T-helper 2 cell treated with Interferon-gamma antibody and Interleukin-4, amounts not matched to agents 5 μg/mL and 100 μg/mL, for 36 hours (primary cell): ENCODE measurements around the gene SELPLG.
A peak's percentile ranks its signal among the peaks of the same experiment; 100 is the strongest.
"Not testable (repeated sequence)": the region's sequence is repeated elsewhere in the genome, so short reads cannot be mapped to it uniquely, and the experiment has no call there.

Experiments used
- DNase-seq: peaks from one replicate; pipeline ENCODE4 v3.0.0; 2021; ENCODE audit warnings: low spot score
- H3K27ac Mint-ChIP-seq: one replicate; pipeline ENCODE4 v1.8.0; 2021; ENCODE audit warnings: mild to moderate bottlenecking, mixed read lengths
- H3K27me3 Mint-ChIP-seq: one replicate; pipeline ENCODE4 v1.8.0; 2021; ENCODE audit warnings: low read depth, mixed read lengths
- H3K36me3 Mint-ChIP-seq: one replicate; pipeline ENCODE4 v1.8.0; 2021; ENCODE audit warnings: low read depth, mixed read lengths
- H3K4me1 Mint-ChIP-seq: one replicate; pipeline ENCODE4 v1.8.0; 2021; ENCODE audit warnings: low read depth, mixed read lengths
- H3K4me3 Mint-ChIP-seq: one replicate; pipeline ENCODE4 v1.8.0; 2022; ENCODE audit warnings: mild to moderate bottlenecking, moderate library complexity, mixed read lengths
- H3K9me3 Mint-ChIP-seq: one replicate; pipeline ENCODE4 v1.8.0; 2021; ENCODE audit warnings: mixed read lengths

SELPLG gene

GRCh38 chr12:108666401-108666881, 32.7 kb upstream of the SELPLG start:
- Mint-ChIP-seq H3K4me3 (no peak overlapping the region), H3K27ac (no peak overlapping the region)

GRCh38 chr12:108665608-108666202, 32.0 kb upstream of the SELPLG start:
- peaks cover 11% of the 10 kb centered on the region for H3K4me1 Mint-ChIP-seq
- no peak overlapping the region for H3K27ac Mint-ChIP-seq
- H3K27me3 Mint-ChIP-seq = no peaks in the 10 kb centered on the region
- DNase-seq = no peak
- H3K9me3 Mint-ChIP-seq = no peaks in the 10 kb centered on the region
- H3K4me3 Mint-ChIP-seq = no peak overlapping the region
- peaks cover 1% of the 10 kb centered on the region for H3K36me3 Mint-ChIP-seq

More at GRCh38 chr12:108666401-108666881, 32.7 kb upstream of the SELPLG start:
- DNase-seq = no peak
- H3K9me3 Mint-ChIP-seq = no peaks in the 10 kb centered on the region
- H3K4me1 Mint-ChIP-seq = peaks cover 11% of the 10 kb centered on the region
- peaks cover 1% of the 10 kb centered on the region for H3K36me3 Mint-ChIP-seq
- H3K27me3 Mint-ChIP-seq = no peaks in the 10 kb centered on the region

DNA sequence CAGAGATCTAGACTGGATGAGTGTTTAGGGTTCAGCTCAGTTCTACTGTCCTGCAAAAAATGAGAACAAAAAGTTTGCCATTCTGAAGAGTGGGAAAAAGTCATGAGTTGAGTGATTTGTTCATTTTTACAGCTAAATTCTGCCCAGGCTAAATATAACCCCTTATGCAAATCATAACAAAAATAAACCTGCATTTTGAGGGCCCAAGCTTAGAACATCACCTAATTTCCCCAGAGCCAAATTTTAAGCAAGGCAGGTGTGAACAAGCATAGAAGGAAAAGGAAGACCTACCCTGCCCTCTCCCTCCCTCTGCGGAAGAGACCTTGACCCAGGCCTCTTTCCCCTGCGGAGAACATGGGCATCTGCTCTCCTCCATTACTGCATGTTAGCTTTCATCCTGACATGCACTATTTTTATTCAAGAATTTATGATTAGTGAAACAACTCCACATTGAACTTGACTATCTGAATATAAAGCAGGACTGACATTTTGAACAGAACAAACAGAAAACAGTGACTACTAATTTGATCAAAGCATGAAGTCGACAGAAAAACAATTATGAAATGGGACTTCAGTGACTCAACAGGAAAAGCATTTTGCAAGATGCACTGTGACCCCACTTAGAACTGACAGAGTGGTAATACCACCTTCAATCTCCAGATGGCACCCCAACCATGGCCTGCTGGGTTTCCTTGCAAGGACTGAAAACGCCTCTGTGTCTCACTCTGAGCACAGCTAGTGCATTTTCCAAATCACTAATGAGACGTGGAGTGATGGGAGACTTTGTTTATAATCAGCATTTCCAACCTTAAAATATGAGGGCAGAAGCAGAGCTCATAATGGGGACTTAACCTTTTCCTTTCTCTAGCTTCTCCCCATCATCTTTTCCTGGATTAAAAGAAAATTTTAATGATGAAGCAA, 30.9 kb upstream of the SELPLG start:
- Mint-ChIP-seq H3K27me3 (no peaks in the 10 kb centered on the region), H3K36me3 (peaks cover 1% of the 10 kb centered on the region), H3K27ac (peak overlapping the region; percentile 73), H3K4me1 (peaks cover 11% of the 10 kb centered on the region), H3K4me3 (peak overlapping the region; percentile 23), H3K9me3 (no peaks in the 10 kb centered on the region)
- DNase-seq = peak; percentile 77

DNA sequence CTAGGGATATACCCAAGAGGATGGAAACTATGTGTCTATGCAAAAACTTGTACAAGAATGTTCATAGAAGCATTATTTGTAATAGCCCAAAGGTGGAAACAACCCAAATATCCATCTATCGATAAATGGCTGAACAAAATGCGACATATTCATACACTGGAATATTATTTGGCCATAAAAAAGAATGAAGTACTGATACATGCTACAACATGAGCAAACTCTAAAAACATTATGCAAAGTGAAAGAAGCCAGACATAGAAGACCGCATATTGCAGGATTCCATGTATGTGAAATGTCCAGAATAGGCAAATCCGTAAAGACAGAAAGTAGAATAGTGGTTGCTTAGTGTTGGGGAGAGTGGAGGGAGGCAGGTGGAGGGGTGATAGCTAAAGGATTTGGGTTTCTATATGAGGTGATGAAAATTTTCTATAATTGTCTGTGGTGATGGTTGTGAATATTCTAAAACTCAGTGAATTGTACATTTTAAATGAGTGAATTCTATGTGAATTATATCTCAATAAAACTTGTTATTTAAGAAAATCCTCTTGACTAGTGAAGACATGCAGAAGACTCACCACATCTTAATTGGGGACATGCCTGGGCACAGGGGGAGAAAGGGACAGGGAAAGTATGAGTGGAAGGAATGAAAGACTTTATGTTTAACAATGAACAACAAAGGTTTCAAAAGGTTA, 29.8 kb upstream of the SELPLG start:
- no peak for DNase-seq
- Mint-ChIP-seq H3K9me3 (no peaks in the 10 kb centered on the region), H3K4me1 (peaks cover 11% of the 10 kb centered on the region), H3K27ac (peak overlapping the region; percentile 16), H3K4me3 (no peak overlapping the region), H3K36me3 (peaks cover 1% of the 10 kb centered on the region), H3K27me3 (no peaks in the 10 kb centered on the region)

DNA sequence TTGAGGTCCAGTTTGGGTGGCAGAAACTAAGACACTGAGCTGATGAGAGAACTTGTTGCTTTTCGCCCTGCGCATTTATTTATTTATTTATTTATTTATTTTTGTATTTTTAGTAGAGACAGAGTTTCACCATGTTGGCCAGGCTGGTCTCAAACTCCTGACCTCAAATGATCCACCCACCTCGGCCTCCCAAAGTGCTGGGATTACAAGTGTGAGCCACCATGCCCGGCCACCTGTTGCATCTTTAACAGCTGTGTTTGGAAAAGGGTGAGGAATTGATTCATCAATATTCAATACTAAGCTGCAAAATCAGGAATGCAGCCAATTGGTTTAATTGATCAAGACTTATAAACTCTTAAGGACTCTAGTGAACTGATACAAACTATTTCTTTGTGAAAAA, 24.4 kb upstream of the SELPLG start:
- H3K27ac Mint-ChIP-seq, H3K4me3 Mint-ChIP-seq, H3K27me3 Mint-ChIP-seq, H3K9me3 Mint-ChIP-seq, DNase-seq, H3K4me1 Mint-ChIP-seq: not testable (repeated sequence)
- H3K36me3 Mint-ChIP-seq = peaks cover 11% of the 10 kb centered on the region

- no peak overlapping the region for H3K4me3 Mint-ChIP-seq
- H3K27ac Mint-ChIP-seq = no peak overlapping the region
Measured at GRCh38 chr12:108657130-108657745, 23.5 kb upstream of the SELPLG start.

GRCh38 chr12:108656247-108656646, 22.6 kb upstream of the SELPLG start:
- not testable (repeated sequence) for H3K27ac Mint-ChIP-seq

More at GRCh38 chr12:108657130-108657745, 23.5 kb upstream of the SELPLG start:
- no peak for DNase-seq
- H3K4me1 Mint-ChIP-seq = no peaks in the 10 kb centered on the region
- peaks cover 11% of the 10 kb centered on the region for H3K36me3 Mint-ChIP-seq
- H3K27me3 Mint-ChIP-seq = no peaks in the 10 kb centered on the region
- H3K9me3 Mint-ChIP-seq = no peaks in the 10 kb centered on the region

DNA sequence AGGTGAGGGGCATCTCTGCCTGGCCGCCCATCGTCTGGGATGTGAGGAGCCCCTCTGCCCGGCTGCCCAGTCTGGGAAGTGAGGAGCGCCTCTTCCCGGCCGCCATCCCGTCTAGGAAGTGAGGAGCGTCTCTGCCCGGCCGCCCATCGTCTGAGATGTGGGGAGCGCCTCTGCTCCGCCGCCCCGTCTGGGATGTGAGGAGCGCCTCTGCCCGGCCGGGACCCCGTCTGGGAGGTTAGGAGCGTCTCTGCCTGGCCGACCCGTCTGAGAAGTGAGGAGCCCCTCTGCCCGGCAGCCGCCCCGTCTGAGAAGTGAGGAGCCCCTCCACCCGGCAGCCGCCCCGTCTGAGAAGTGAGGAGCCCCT, 22.1 kb upstream of the SELPLG start:
- not testable (repeated sequence) for H3K27ac Mint-ChIP-seq, H3K27me3 Mint-ChIP-seq, H3K9me3 Mint-ChIP-seq, H3K4me3 Mint-ChIP-seq, H3K4me1 Mint-ChIP-seq, DNase-seq
- H3K36me3 Mint-ChIP-seq = peaks cover 11% of the 10 kb centered on the region

More at GRCh38 chr12:108656247-108656646, 22.6 kb upstream of the SELPLG start:
- not testable (repeated sequence) for DNase-seq, H3K9me3 Mint-ChIP-seq, H3K27me3 Mint-ChIP-seq, H3K4me1 Mint-ChIP-seq, H3K4me3 Mint-ChIP-seq
- H3K36me3 Mint-ChIP-seq = peaks cover 11% of the 10 kb centered on the region

DNA sequence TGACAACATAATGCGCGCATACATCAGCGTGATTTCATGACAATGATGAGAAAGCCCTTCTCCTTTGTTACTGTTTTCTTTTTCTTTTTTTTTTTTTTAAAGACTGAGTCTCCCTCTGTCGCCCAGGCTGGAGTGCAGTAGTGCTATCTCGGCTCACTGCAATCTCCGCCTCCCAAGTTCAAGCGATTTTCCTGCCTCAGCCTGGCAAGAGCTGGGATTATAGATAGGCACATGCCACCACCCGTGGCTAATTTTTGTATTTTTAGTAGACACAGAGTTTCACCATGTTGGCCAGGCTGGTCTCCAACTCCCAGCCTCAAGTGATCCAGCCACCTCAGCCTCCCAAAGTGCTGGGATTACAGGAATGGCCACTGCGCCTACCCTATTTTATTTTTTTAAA, 20.9 kb upstream of the SELPLG start:
- not testable (repeated sequence) for H3K4me1 Mint-ChIP-seq, DNase-seq, H3K9me3 Mint-ChIP-seq, H3K27me3 Mint-ChIP-seq, H3K27ac Mint-ChIP-seq, H3K4me3 Mint-ChIP-seq
- peaks cover 11% of the 10 kb centered on the region for H3K36me3 Mint-ChIP-seq

GRCh38 chr12:108653922-108654321, 20.2 kb upstream of the SELPLG start:
- Mint-ChIP-seq H3K36me3 (peaks cover 11% of the 10 kb centered on the region), H3K4me3 (no peak overlapping the region), H3K4me1 (peaks cover 4% of the 10 kb centered on the region), H3K27me3 (no peaks in the 10 kb centered on the region), H3K9me3 (no peaks in the 10 kb centered on the region), H3K27ac (no peak overlapping the region)
- no peak for DNase-seq

DNA sequence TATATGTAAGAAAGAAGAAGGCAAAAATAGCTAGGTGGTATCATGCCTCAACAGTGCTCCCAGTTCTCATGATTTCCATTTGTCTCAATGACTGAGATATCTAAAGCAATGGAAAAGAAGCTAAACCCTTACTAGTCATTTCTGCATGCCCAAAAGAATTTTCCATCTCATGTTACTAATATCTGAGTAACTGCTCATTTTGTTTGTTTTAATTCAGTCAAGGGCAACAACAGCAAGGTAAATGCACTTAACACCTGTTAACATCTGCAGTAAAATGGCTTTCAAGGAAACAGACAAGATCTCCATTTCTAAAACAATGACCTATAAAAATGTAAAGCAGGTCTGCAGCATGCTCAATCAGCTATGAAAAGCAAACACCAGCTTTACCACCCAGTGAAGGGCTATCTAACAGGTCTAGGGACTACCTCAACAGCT, 19.4 kb upstream of the SELPLG start:
- no peaks in the 10 kb centered on the region for H3K27me3 Mint-ChIP-seq
- H3K9me3 Mint-ChIP-seq = no peaks in the 10 kb centered on the region
- no peak overlapping the region for H3K4me3 Mint-ChIP-seq
- H3K4me1 Mint-ChIP-seq = peaks cover 5% of the 10 kb centered on the region
- H3K36me3 Mint-ChIP-seq = peaks cover 14% of the 10 kb centered on the region
- no peak for DNase-seq
- H3K27ac Mint-ChIP-seq = no peak overlapping the region

GRCh38 chr12:108650083-108650482, 16.4 kb upstream of the SELPLG start:
- H3K36me3 Mint-ChIP-seq = peaks cover 17% of the 10 kb centered on the region
- no peak overlapping the region for H3K27ac Mint-ChIP-seq
- H3K4me3 Mint-ChIP-seq = no peak overlapping the region
- no peaks in the 10 kb centered on the region for H3K27me3 Mint-ChIP-seq
- no peak for DNase-seq
- H3K9me3 Mint-ChIP-seq = no peaks in the 10 kb centered on the region
- H3K4me1 Mint-ChIP-seq = peaks cover 28% of the 10 kb centered on the region

DNA sequence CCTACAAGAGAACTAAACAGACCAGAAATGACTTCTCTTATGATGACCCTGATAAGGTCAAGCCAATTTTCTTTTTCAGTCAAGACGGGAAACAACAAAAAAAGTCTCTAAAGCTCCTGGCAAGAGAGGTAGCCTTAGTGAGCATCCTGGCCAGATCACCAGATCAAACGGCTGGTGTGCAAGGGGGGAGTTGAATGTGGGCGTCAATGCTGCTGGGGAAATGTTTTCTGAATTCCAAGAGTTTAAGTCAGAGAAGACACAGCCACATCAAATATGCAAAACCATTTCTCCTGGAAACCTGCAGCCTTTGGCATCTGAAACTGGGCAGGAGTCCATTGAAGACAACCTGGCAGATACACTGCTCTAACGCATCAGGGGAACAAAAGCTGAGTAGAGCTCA, 16.0 kb upstream of the SELPLG start:
- DNase-seq = no peak
- no peaks in the 10 kb centered on the region for H3K9me3 Mint-ChIP-seq
- H3K27ac Mint-ChIP-seq = no peak overlapping the region

More for the DNA sequence above, 16.0 kb upstream of the SELPLG start:
- Mint-ChIP-seq H3K27me3 (no peaks in the 10 kb centered on the region), H3K4me1 (peaks cover 29% of the 10 kb centered on the region), H3K4me3 (no peak overlapping the region), H3K36me3 (peaks cover 17% of the 10 kb centered on the region)
